GM18519 (cell line): ENCODE data around the gene MIA.
"Not testable (repeated sequence)": the region's sequence is repeated elsewhere in the genome, so short reads cannot be mapped to it uniquely, and the experiment has no call there.

ENCODE experiments used
- ATAC-seq: cut with Tn5 transposase; IDR thresholded peaks from one replicate; pipeline ENCODE4 v1.9.1; 2021; ENCODE audit warnings: mild to moderate bottlenecking, moderate library complexity; ENCODE audit not compliant: unreplicated experiment, low FRiP score

Gene MIA

GRCh38 chr19:40777937-40778705, 2.8 kb downstream of the MIA start, which contains the start of gene RAB4B:
Gene RAB4B (plus strand): TSS chr19:40778247. CDS start chr19:40778376, 129 bp downstream.
- peak; percentile 41 for ATAC-seq

GRCh38 chr19:40778706-40779284, 3.5 kb downstream of the MIA start:
- no peak for ATAC-seq

- no peak for ATAC-seq
Measured at GRCh38 chr19:40780582-40780981, 5.3 kb downstream of the MIA start.

- no peak for ATAC-seq
Measured at GRCh38 chr19:40781140-40781539, 5.8 kb downstream of the MIA start.

GRCh38 chr19:40783711-40784110, 8.4 kb downstream of the MIA start:
- no peak for ATAC-seq

- not testable (repeated sequence) for ATAC-seq
Measured at GRCh38 chr19:40784146-40784545, 8.8 kb downstream of the MIA start.

GRCh38 chr19:40785526-40785925, 10.2 kb downstream of the MIA start:
- ATAC-seq = no peak

GRCh38 chr19:40786060-40787037, 11.0 kb downstream of the MIA start:
- no peak for ATAC-seq

GRCh38 chr19:40791349-40791748, 16.0 kb downstream of the MIA start:
- no peak for ATAC-seq

- ATAC-seq = no peak
Measured at GRCh38 chr19:40791996-40792395, 16.7 kb downstream of the MIA start.

GRCh38 chr19:40797166-40797962, 22.0 kb downstream of the MIA start:
- ATAC-seq = no peak

- peak; percentile 9 for ATAC-seq
Measured at GRCh38 chr19:40797963-40798682, 22.8 kb downstream of the MIA start.

GRCh38 chr19:40798683-40799557, 23.6 kb downstream of the MIA start, which contains the start of gene EGLN2:
Gene EGLN2 (plus strand): TSS chr19:40799191. CDS start chr19:40800573, 1,382 bp downstream.
- peak; percentile 47 for ATAC-seq

GRCh38 chr19:40799558-40800338, 24.4 kb downstream of the MIA start:
- ATAC-seq = no peak

- ATAC-seq = no peak
Measured at GRCh38 chr19:40800339-40800996, 25.1 kb downstream of the MIA start.

- ATAC-seq = no peak
Measured at GRCh38 chr19:40800997-40801377, 25.7 kb downstream of the MIA start.
